SK-MEL-5 (cell line): ENCODE measurements around the gene ZSCAN30. TPM values are rescaled to one million over a fixed set of nuclear protein-coding genes. Genes with fewer than 3 reads are reported as not detected.

Experiments used
- DNase-seq: peaks from one replicate; pipeline ENCODE4 v3.0.0-alpha.2; 2016; ENCODE audit warnings: low read depth, low spot score
- in situ Hi-C: cut with HindIII; loops from 2 replicates; pipeline ENCODE4 v1.10.0; 2016; ENCODE audit warnings: low sequenced_read_pairs, high pct_unique_total_duplicates, low pct_unique_long_range_greater_than_20kb
- polyA plus RNA-seq, 2 experiments: library from polyadenylated mRNA; depleted of rRNA; stranded (reverse); fragments of >200 nt; gene quantifications; 2 replicates each; pipeline ENCODE4 v1.2.3, GENCODE V29; 2015
- total RNA-seq: library from RNA; depleted of rRNA; stranded (reverse); fragments of >200 nt; shearing (Covaris generic); gene quantifications from 2 replicates; pipeline ENCODE4 v1.2.3, GENCODE V29; 2014; rRNA removed

Gene ZSCAN30
- total RNA-seq, result 3.7 and 4.2 TPM in 2 replicates
- 1.9 and 2.7 TPM in 2 replicates for polyA plus RNA-seq (2015; cell fraction: cytosol; rRNA removed)
- 15.5 and 20.2 TPM in 2 replicates for polyA plus RNA-seq (2015; cell fraction: nucleus; rRNA removed)

GRCh38 chr18:35290094-35290735, at the start of gene ZSCAN30:
Gene ZSCAN30, minus strand, starts transcription at chr18:35290229. Its CDS starts 25,877 bp downstream, at chr18:35264352.
- DNase-seq, result peak; percentile 90
- in situ Hi-C loops, result no loop called here

GRCh38 chr18:35337286-35337685, 47.3 kb upstream of the ZSCAN30 start:
- in situ Hi-C loops, result loop anchor here (25.0 kb wide), 1 partner anchor 100 kb away; the partner anchor contains the start of gene ZNF397
- DNase-seq, result no peak

GRCh38 chr18:35335866-35336265, 45.8 kb upstream of the ZSCAN30 start:
- in situ Hi-C loops, result loop anchor here (25.0 kb wide), 1 partner anchor 99 kb away; the partner anchor contains the start of gene ZNF397
- no peak for DNase-seq

GRCh38 chr18:35334821-35335220, 44.8 kb upstream of the ZSCAN30 start:
- no peak for DNase-seq
- in situ Hi-C loops, result loop anchor here (25.0 kb wide), 1 partner anchor 98 kb away; the partner anchor contains the start of gene ZNF397

GRCh38 chr18:35334212-35334611, 44.2 kb upstream of the ZSCAN30 start:
- no peak for DNase-seq
- in situ Hi-C loops, result loop anchor here (25.0 kb wide), 1 partner anchor 97 kb away; the partner anchor contains the start of gene ZNF397

- no peak for DNase-seq
- in situ Hi-C loops, result loop anchor here (25.0 kb wide), 1 partner anchor 94 kb away; the partner anchor contains the start of gene ZNF397
These were observed 41.5 kb upstream of the ZSCAN30 start for GRCh38 chr18:35331367-35332087.

GRCh38 chr18:35328868-35329267, 38.8 kb upstream of the ZSCAN30 start:
- in situ Hi-C loops, result loop anchor here (25.0 kb wide), 1 partner anchor 92 kb away; the partner anchor contains the start of gene ZNF397
- DNase-seq, result no peak

GRCh38 chr18:35326695-35327387, 36.8 kb upstream of the ZSCAN30 start:
- DNase-seq, result peak; percentile 13
- in situ Hi-C loops, result loop anchor here (25.0 kb wide), 1 partner anchor 90 kb away; the partner anchor contains the start of gene ZNF397

- no peak for DNase-seq
- in situ Hi-C loops, result loop anchor here (25.0 kb wide), 1 partner anchor 88 kb away; the partner anchor contains the start of gene ZNF397
These were observed 35.1 kb upstream of the ZSCAN30 start for GRCh38 chr18:35324926-35325655.

- in situ Hi-C loops, result no loop called here
- DNase-seq, result no peak
These were observed 32.7 kb upstream of the ZSCAN30 start for GRCh38 chr18:35322486-35323458.

GRCh38 chr18:35311496-35311895, 21.5 kb upstream of the ZSCAN30 start:
- DNase-seq, result no peak

GRCh38 chr18:35306588-35307250, 16.7 kb upstream of the ZSCAN30 start:
- in situ Hi-C loops, result no loop called here
- no peak for DNase-seq

More at GRCh38 chr18:35311496-35311895, 21.5 kb upstream of the ZSCAN30 start:
- in situ Hi-C loops, result no loop called here

- DNase-seq, result no peak
- in situ Hi-C loops, result no loop called here
These were observed 13.6 kb upstream of the ZSCAN30 start for GRCh38 chr18:35303610-35304009.

GRCh38 chr18:35296060-35296459, 6.0 kb upstream of the ZSCAN30 start:
- in situ Hi-C loops, result no loop called here
- no peak for DNase-seq

GRCh38 chr18:35291166-35291565, 1.1 kb upstream of the ZSCAN30 start:
- in situ Hi-C loops, result no loop called here
- no peak for DNase-seq

GRCh38 chr18:35289727-35290093, 319 bp downstream of the ZSCAN30 start:
- in situ Hi-C loops, result no loop called here
- DNase-seq, result no peak
